PC-9 (cell line): Measurements from ENCODE around the gene SSX1. TPM values are rescaled to one million over a fixed set of nuclear protein-coding genes. Genes with fewer than 3 reads are reported as not detected.
"Not testable (repeated sequence)": the region's sequence is repeated elsewhere in the genome, so short reads cannot be mapped to it uniquely, and the experiment has no call there.

Source experiments
- Bru-seq: library from RNA; stranded (reverse); fragments of 400-500 nt; gene quantifications from one replicate; lab custom pipeline; 2021; lab: Mats Ljungman, UMichigan
- BruChase-seq, 2 experiments: library from RNA; stranded (reverse); fragments of 400-500 nt; gene quantifications; one replicate each; lab custom pipeline; 2021; lab: Mats Ljungman, UMichigan
- BruUV-seq: library from RNA; stranded (reverse); fragments of 400-500 nt; replicated peaks from 2 replicates; lab custom pipeline; 2021; lab: Mats Ljungman, UMichigan
- CTCF ChIA-PET: fragments of 300-600 bp; sonication (Branson Sonifier 250); formaldehyde crosslinking; loops from one replicate; lab custom pipeline; 2022; ENCODE audit warnings: antibody characterized with exemption; lab: Charles Lee
- POLR2A ChIA-PET: fragments of 300-600 bp; sonication (Branson Sonifier 250); formaldehyde crosslinking; loops from one replicate; lab custom pipeline; 2022; ENCODE audit warnings: antibody characterized with exemption; ENCODE audit not compliant: unreplicated experiment; lab: Charles Lee
- DNase-seq, 2 experiments: peaks; one replicate each; pipeline versions ENCODE4 v3.0.0 to v3.0.0-alpha.2; 2015 to 2022; ENCODE audit warnings: mixed read lengths in 1 of 2
- H2AFZ ChIP-seq: fragments of 200-600 bp; sonication (generic); 2 replicates; pipeline ENCODE4 v1.8.1; 2017; ENCODE audit warnings: antibody characterized with exemption
- H3F3A ChIP-seq: fragments of 200-600 bp; sonication (generic); 2 replicates; pipeline ENCODE4 v1.8.1; 2017; ENCODE audit warnings: antibody characterized with exemption, mild to moderate bottlenecking, low read depth; ENCODE audit not compliant: insufficient read depth
- H3K27ac ChIP-seq: fragments of 200-600 bp; sonication (generic); 2 replicates; pipeline ENCODE4 v1.6.1; 2016; ENCODE audit warnings: mixed run types
- H3K27me3 ChIP-seq: fragments of 200-600 bp; sonication (generic); 2 replicates; pipeline ENCODE4 v1.6.1; 2016; ENCODE audit warnings: low read depth, mixed run types; ENCODE audit not compliant: insufficient read depth
- H3K36me3 ChIP-seq: fragments of 200-600 bp; sonication (generic); 2 replicates; pipeline ENCODE4 v1.6.1; 2016; ENCODE audit warnings: low read depth, mixed run types
- H3K4me1 ChIP-seq: fragments of 200-600 bp; sonication (generic); replicated peaks from 2 replicates; pipeline ENCODE4 v1.6.1; 2016; ENCODE audit warnings: mixed run types; ENCODE audit not compliant: insufficient read depth
- H3K4me2 ChIP-seq: fragments of 200-600 bp; sonication (generic); 2 replicates; pipeline ENCODE4 v1.6.1; 2017; ENCODE audit warnings: mixed run types
- H3K4me3 ChIP-seq: fragments of 200-600 bp; sonication (generic); 2 replicates; pipeline ENCODE4 v1.6.1; 2016; ENCODE audit warnings: mixed run types
- H3K79me2 ChIP-seq: fragments of 200-600 bp; sonication (generic); 2 replicates; pipeline ENCODE4 v1.6.1; 2017; ENCODE audit warnings: low read depth, mixed run types
- H3K9me2 ChIP-seq: fragments of 200-600 bp; sonication (generic); 2 replicates; pipeline ENCODE4 v1.8.1; 2017; ENCODE audit warnings: mild to moderate bottlenecking; ENCODE audit not compliant: insufficient read depth
- H3K9me3 ChIP-seq: fragments of 200-600 bp; sonication (generic); 2 replicates; pipeline ENCODE4 v1.8.1; 2016; ENCODE audit warnings: low read depth; ENCODE audit not compliant: insufficient read depth
- H4K20me1 ChIP-seq: fragments of 200-600 bp; sonication (generic); 2 replicates; pipeline ENCODE4 v1.8.1; 2017; ENCODE audit not compliant: insufficient read depth
- intact Hi-C: fragments of 100-400 bp; cut with micrococcal nuclease; formaldehyde crosslinking; loops from one replicate; pipeline ENCODE4 v1.10.0; 2022; ENCODE audit not compliant: unreplicated experiment
- long read RNA-seq: library from polyadenylated mRNA; stranded (forward); transcript quantifications from one replicate; pipeline ENCODE4 v2.0.0, GENCODE V29; 2022
- total RNA-seq: library from RNA; stranded (reverse); gene quantifications from 2 replicates; pipeline ENCODE4 v1.2.3, GENCODE V29; 2021

Gene SSX1
- total RNA-seq (not detected in 2 replicates), Bru-seq, nascent RNA (not detected), BruChase-seq, experiment 1, labeled RNA remaining after a 2-hour chase (not detected), BruChase-seq, experiment 2, labeled RNA remaining after a 6-hour chase (not detected)
- long read RNA-seq: 0 reads

GRCh38 chrX:48255062-48255796, at the start of gene SSX1:
SSX1 (plus strand) TSS chrX:48255392; CDS start chrX:48257242, 1,850 bp downstream.
- H3K27me3 ChIP-seq, H2AFZ ChIP-seq, H3K9me3 ChIP-seq, H3K4me1 ChIP-seq, H3K9me2 ChIP-seq, H3K27ac ChIP-seq, DNase-seq, intact Hi-C loops, H3K36me3 ChIP-seq, H4K20me1 ChIP-seq, H3F3A ChIP-seq, H3K4me2 ChIP-seq, POLR2A ChIA-PET, CTCF ChIA-PET, H3K79me2 ChIP-seq, H3K4me3 ChIP-seq, BruUV-seq: not testable (repeated sequence)

- CTCF ChIA-PET, H3K9me2 ChIP-seq: not testable (repeated sequence)
Measured at GRCh38 chrX:48214341-48214740, 40.9 kb upstream of the SSX1 start.

GRCh38 chrX:48224196-48224595, 31.0 kb upstream of the SSX1 start:
- H3F3A ChIP-seq, CTCF ChIA-PET, H3K36me3 ChIP-seq, H4K20me1 ChIP-seq, H3K79me2 ChIP-seq, H3K27ac ChIP-seq, DNase-seq, H3K27me3 ChIP-seq, H3K9me3 ChIP-seq, H3K4me3 ChIP-seq, intact Hi-C loops, H3K4me1 ChIP-seq, H3K9me2 ChIP-seq, H2AFZ ChIP-seq, POLR2A ChIA-PET, H3K4me2 ChIP-seq, BruUV-seq: not testable (repeated sequence)

More at GRCh38 chrX:48214341-48214740, 40.9 kb upstream of the SSX1 start:
- H3K79me2 ChIP-seq, H2AFZ ChIP-seq, H4K20me1 ChIP-seq, H3K4me1 ChIP-seq, H3K27me3 ChIP-seq, BruUV-seq, H3K4me2 ChIP-seq, intact Hi-C loops, H3F3A ChIP-seq, DNase-seq, H3K9me3 ChIP-seq, H3K36me3 ChIP-seq, H3K27ac ChIP-seq, H3K4me3 ChIP-seq, POLR2A ChIA-PET: not testable (repeated sequence)

GRCh38 chrX:48252945-48253344, 2.2 kb upstream of the SSX1 start:
- H3K9me2 ChIP-seq, intact Hi-C loops, H4K20me1 ChIP-seq, H3K27ac ChIP-seq, DNase-seq, H3K36me3 ChIP-seq, H3K27me3 ChIP-seq, H3K4me3 ChIP-seq, H3K4me1 ChIP-seq, H3K9me3 ChIP-seq, CTCF ChIA-PET, BruUV-seq, H3F3A ChIP-seq, H2AFZ ChIP-seq, H3K4me2 ChIP-seq, H3K79me2 ChIP-seq, POLR2A ChIA-PET: not testable (repeated sequence)

- H4K20me1 ChIP-seq, H3K4me3 ChIP-seq, H3K27ac ChIP-seq, CTCF ChIA-PET, BruUV-seq, POLR2A ChIA-PET, H3K9me2 ChIP-seq, H2AFZ ChIP-seq, H3K79me2 ChIP-seq, H3K4me1 ChIP-seq, H3K4me2 ChIP-seq, H3K27me3 ChIP-seq, DNase-seq, H3K36me3 ChIP-seq, intact Hi-C loops, H3F3A ChIP-seq, H3K9me3 ChIP-seq: not testable (repeated sequence)
Measured at GRCh38 chrX:48274365-48274764, 19.2 kb downstream of the SSX1 start.
